K562 (cell line): ENCODE measurements around the gene KISS1. TPM values are rescaled to one million over a fixed set of nuclear protein-coding genes. Genes with fewer than 3 reads are reported as not detected.

Experiments used
- ATAC-seq: fragments of 200-7000 bp; cut with Tn5 transposase; 3 replicates; pipeline ENCODE4 v1.9.1; 2020; ENCODE audit warnings: moderate library complexity
- BruUV-seq: library from RNA; stranded (reverse); fragments of 400-500 nt; replicated peaks from 2 replicates; lab custom pipeline; 2021; lab: Mats Ljungman, UMichigan
- CTCF ChIA-PET: fragments of 300-600 bp; formaldehyde crosslinking; extraction: SDS; loops from one replicate; lab custom pipeline; 2021; ENCODE audit warnings: low intra/inter-chr PET ratio; lab: Yijun Ruan, JAX
- POLR2A ChIA-PET: fragments of 300-600, 350-650 bp; sonication (Branson Sonifier 250); formaldehyde crosslinking; extraction: SDS; loops from one replicate; lab custom pipeline; 2021; ENCODE audit warnings: antibody characterized with exemption, inconsistent platforms; lab: Yijun Ruan, JAX
- DNase-seq, 4 experiments: peaks; one replicate each; pipeline versions ENCODE4 v3.0.0 to v3.0.0-alpha.2; 2011 to 2018; ENCODE audit warnings: low spot score in 3 of 4, mixed read lengths in 3 of 4; ENCODE audit errors: extremely low read depth in 1 of 4
- FAIRE-seq: peaks from 2 replicates; lab custom pipeline; 2011; peaks lifted over from hg19 to GRCh38; lab: Jason Lieb, UNC
- H2AFZ ChIP-seq: 2 replicates; pipeline ENCODE4 v1.6.0; 2011; ENCODE audit warnings: low read depth, low read length, control low read depth, inconsistent platforms
- H3K27ac ChIP-seq: fragments of 200-600 bp; 3 replicates; pipeline ENCODE4 v1.8.0; 2011; ENCODE audit warnings: low read depth, mild to moderate bottlenecking, control low read depth, inconsistent platforms, low read length, moderate library complexity, mixed read lengths; ENCODE audit errors: extremely low read depth
- H3K27me3 ChIP-seq, 2 experiments: fragments of 300-600 bp in 1 of 2; 2 replicates in 1 of 2; 3 replicates in 1 of 2; pipeline versions ENCODE4 v1.6.0 to v1.8.0; 2011; ENCODE audit warnings: inconsistent platforms in 2 of 2, low read length in 2 of 2, mild to moderate bottlenecking in 1 of 2, mixed read lengths in 1 of 2, moderate library complexity in 1 of 2; ENCODE audit not compliant: control insufficient read depth in 2 of 2, insufficient read depth in 2 of 2
- H3K36me3 ChIP-seq: fragments of 300-600 bp; 3 replicates; pipeline ENCODE4 v1.8.0; 2011; ENCODE audit warnings: mild to moderate bottlenecking, low read length, inconsistent platforms; ENCODE audit not compliant: control insufficient read depth, insufficient read depth
- H3K4me1 ChIP-seq, 2 experiments: fragments of 200-600 bp in 1 of 2; replicated peaks in 1 of 2; 2 replicates in 1 of 2; 3 replicates in 1 of 2; pipeline versions ENCODE4 v1.5.1 to v1.8.0; 2011; ENCODE audit warnings: inconsistent platforms in 2 of 2, low read length in 2 of 2, mild to moderate bottlenecking in 1 of 2, mixed read lengths in 1 of 2, moderate library complexity in 1 of 2; ENCODE audit not compliant: control insufficient read depth in 2 of 2, insufficient read depth in 2 of 2
- H3K4me2 ChIP-seq: 2 replicates; pipeline ENCODE4 v1.6.1; 2011; ENCODE audit warnings: low read length, control low read depth, inconsistent platforms, mixed read lengths; ENCODE audit not compliant: insufficient read depth
- H3K4me3 ChIP-seq: fragments of 200-600 bp; sonication (generic), shearing (Covaris generic); 2 replicates; pipeline ENCODE4 v1.5.1; 2016; ENCODE audit warnings: control low read depth, inconsistent platforms
- H3K79me2 ChIP-seq: fragments of 200-600 bp; 3 replicates; pipeline ENCODE4 v1.8.0; 2011; ENCODE audit warnings: low read length, inconsistent platforms; ENCODE audit not compliant: control insufficient read depth, insufficient read depth
- H3K9ac ChIP-seq, 2 experiments: 2 replicates each; pipeline versions ENCODE4 v1.6.0 to v1.6.1; 2011; ENCODE audit warnings: low read depth in 2 of 2, low read length in 2 of 2, control low read depth in 1 of 2, inconsistent platforms in 1 of 2, mild to moderate bottlenecking in 1 of 2, mixed read lengths in 1 of 2; ENCODE audit not compliant: insufficient read depth in 1 of 2
- H3K9me1 ChIP-seq: one replicate; pipeline ENCODE4 v1.6.0; 2011; ENCODE audit warnings: inconsistent platforms, mild to moderate bottlenecking, low read length, moderate library complexity; ENCODE audit not compliant: control insufficient read depth, insufficient read depth
- H3K9me3 ChIP-seq: replicated peaks from 2 replicates; pipeline ENCODE4 v1.5.1; 2011; ENCODE audit warnings: low read depth, low read length, inconsistent platforms; ENCODE audit not compliant: control insufficient read depth, insufficient read depth
- H4K20me1 ChIP-seq: replicated peaks from 2 replicates; pipeline ENCODE4 v1.6.1; 2011; ENCODE audit warnings: low read length, inconsistent platforms, mixed read lengths; ENCODE audit not compliant: control insufficient read depth, insufficient read depth
- ARHGAP35 ChIP-seq: fragments of 450-650 bp; IDR thresholded peaks from 2 replicates; pipeline ENCODE4 v1.6.1; 2018; ENCODE audit not compliant: partially characterized antibody
- DEAF1 ChIP-seq: fragments of 450-650 bp; formaldehyde crosslinking; IDR thresholded peaks from 2 replicates; pipeline ENCODE4 v1.4.0; 2020; ENCODE audit warnings: mild to moderate bottlenecking, moderate library complexity
- NFE2L1 ChIP-seq: fragments of 450-650 bp; IDR thresholded peaks from 2 replicates; pipeline ENCODE4 v1.6.1; 2016; ENCODE audit warnings: missing genetic modification characterization, low read depth, mild to moderate bottlenecking, missing compliant biosample characterization, moderate library complexity, borderline replicate concordance
- POLR2G ChIP-seq: fragments of 200-400 bp; formaldehyde crosslinking; IDR thresholded peaks from 2 replicates; pipeline ENCODE4 v1.6.1; 2017; ENCODE audit warnings: low read depth, mild to moderate bottlenecking, antibody characterized with exemption, low read length, moderate library complexity
- TAL1 ChIP-seq: fragments of 450-650 bp; IDR thresholded peaks from 2 replicates; pipeline ENCODE4 v1.6.1; 2016; ENCODE audit warnings: mild to moderate bottlenecking
- TOE1 ChIP-seq, 2 experiments: fragments of 450-650 bp in 1 of 2; sonication (generic) in 1 of 2; formaldehyde crosslinking in 1 of 2; IDR thresholded peaks; 2 replicates each; pipeline versions ENCODE4 v1.7.1 to v1.8.0; 2016 to 2022; ENCODE audit warnings: borderline replicate concordance in 2 of 2, mild to moderate bottlenecking in 2 of 2, antibody characterized with exemption in 1 of 2, inconsistent platforms in 1 of 2, low read depth in 1 of 2, missing genetic modification reagents in 1 of 2, moderate library complexity in 1 of 2
- ZNF146 ChIP-seq: IDR thresholded peaks from one replicate; pipeline ENCODE4 v1.6.1; 2018; ENCODE audit warnings: missing compliant biosample characterization; ENCODE audit not compliant: unreplicated experiment
- ZNF77 ChIP-seq: fragments of 250-450 bp; sonication (Bioruptor Pico); IDR thresholded peaks from 2 replicates; pipeline ENCODE4 v1.5.0; 2020
- WGBS: fragments of 100-300 bp; shearing (Covaris generic); methylation state at CpG from one replicate; pipeline ENCODE4 v1.1.6; 2016; ENCODE audit warnings: low coverage, mixed read lengths; ENCODE audit not compliant: insufficient coverage; ENCODE audit errors: missing lambda C conversion rate; 5-methylcytosine and 5-hydroxymethylcytosine counted together
- in situ Hi-C: fragments of 300-500 bp; cut with MboI; formaldehyde crosslinking; loops from 4 replicates; pipeline ENCODE4 v1.15.0; 2018; ENCODE audit warnings: inconsistent platforms, mixed read lengths
- intact Hi-C: fragments of 100-400 bp; cut with micrococcal nuclease; formaldehyde crosslinking; loops from 2 replicates; pipeline ENCODE4 v1.14.2; 2022
- polyA plus RNA-seq, 8 experiments: library from polyadenylated mRNA; depleted of rRNA in 4 of 8; stranded (reverse) in 5 of 8; unstranded in 3 of 8; fragments of >200 nt; fragmentation: Nextera tagmentation in 2 of 8; fragmentation: Illumina TruSeq in 1 of 8; extraction: Ambion mirVana in 2 of 8; extraction: Trizol in 1 of 8; gene quantifications; 2 replicates each; pipeline versions ENCODE4 v1.2.1 to v1.2.3, GENCODE V29; 2011 to 2014; ENCODE audit warnings: inconsistent platforms in 1 of 8, missing spikeins in 1 of 8
- total RNA-seq, 7 experiments: library from RNA; depleted of rRNA in 6 of 7; stranded (reverse); fragments of >200 nt in 6 of 7; fragmentation: Illumina TruSeq in 2 of 7; extraction: Trizol in 2 of 7; gene quantifications; 2 replicates each; pipeline versions ENCODE4 v1.2.1 to v1.2.3, GENCODE V29; 2011 to 2021; ENCODE audit warnings: low replicate concordance in 1 of 7

Gene KISS1
- total and polyA plus RNA-seq, 9 of the 15 experiments (the other 6 are each of a cell fraction or from before 2014, with no cell fraction given), result 0.31 TPM; not detected in 8

DNA sequence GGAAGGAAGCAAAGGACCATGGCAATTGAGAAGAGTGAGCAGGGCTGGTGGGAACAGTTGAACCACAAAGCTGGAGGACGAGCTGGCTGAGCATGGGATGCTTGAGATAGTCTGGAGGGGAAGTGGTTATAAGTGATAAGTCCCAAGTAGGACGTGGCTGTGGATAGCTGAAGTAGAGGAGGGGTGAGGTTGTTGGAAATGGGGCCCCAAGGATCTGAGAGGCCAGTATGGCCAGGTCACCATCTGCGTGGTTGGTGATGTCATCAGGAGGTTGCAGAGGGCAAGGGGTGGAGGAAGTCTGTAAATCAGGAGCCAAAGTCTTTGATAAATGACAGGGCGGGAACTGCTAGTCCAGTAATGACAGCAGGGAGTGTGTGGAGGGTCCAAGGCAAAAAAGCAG is 19.2 kb downstream of the KISS1 start (continued):
- TF ChIP-seq DEAF1 (CRISPR knock-in tag) (no peak), NFE2L1 (no peak), POLR2G (no peak), ZNF77 (CRISPR knock-in tag) (no peak), ZNF146 (CRISPR knock-in tag) (no peak)

GRCh38 chr1:204176049-204176448 is 20.2 kb downstream of the KISS1 start:
- ATAC-seq (no peak), DNase-seq (no peak), FAIRE-seq (no peak)
- Histone ChIP-seq H3K4me1 (peaks cover 18 to 27% of the 10 kb centered on the region in 2 experiments; a peak in 4 of 5 replicates), H3K4me2 (no peak overlapping the region), H2AFZ (no peak overlapping the region), H3K4me3 (no peak overlapping the region), H3K9ac (no peak overlapping the region), H3K9me1 (no peaks in the 10 kb centered on the region), H4K20me1 (no peaks in the 10 kb centered on the region), H3K79me2 (no peaks in the 10 kb centered on the region), H3K27ac (no peak overlapping the region), H3K9me3 (no peaks in the 10 kb centered on the region), H3K27me3 (peaks cover 5 to 12% of the 10 kb centered on the region in 2 experiments; a peak in 4 of 5 replicates), H3K36me3 (no peaks in the 10 kb centered on the region)
- in situ Hi-C loops (loop anchor here (10.0 kb wide), 1 partner anchor 329 kb away; no protein-coding TSS in a partner anchor), intact Hi-C loops (no loop called here)
- POLR2A ChIA-PET, result interaction anchor here (0.6 to 2.5 kb wide), 2 partner anchors 9 to 23 kb away, joined by 3 to 13 read pairs; partner anchors contain the start of gene REN
- WGBS, result 1% methylated on average over 5 of the region's 5 CpGs
- no TSS peak for BruUV-seq
- TF ChIP-seq TAL1 (peak; percentile 10; the same call in 1 of the 2 replicates), TOE1 (IDR thresholded peaks at IDR 0.05; ENCODE audit: borderline replicate concordance) (no peak), TOE1 (CRISPR knock-in tag; IDR thresholded peaks at IDR 0.05; ENCODE audit: borderline replicate concordance, low read depth) (no peak), ARHGAP35 (no peak)
- CTCF ChIA-PET, result interaction anchor here (1.3 kb wide), 1 partner anchor 13 kb away, joined by 4 read pairs; no protein-coding TSS in a partner anchor
